Measurements from ENCODE around the gene ALDH5A1.

The ALDH5A1 gene

GRCh38 chr6:24460966-24461365 is 33.8 kb upstream of the ALDH5A1 start:
- no peak for ATAC-seq

DNA sequence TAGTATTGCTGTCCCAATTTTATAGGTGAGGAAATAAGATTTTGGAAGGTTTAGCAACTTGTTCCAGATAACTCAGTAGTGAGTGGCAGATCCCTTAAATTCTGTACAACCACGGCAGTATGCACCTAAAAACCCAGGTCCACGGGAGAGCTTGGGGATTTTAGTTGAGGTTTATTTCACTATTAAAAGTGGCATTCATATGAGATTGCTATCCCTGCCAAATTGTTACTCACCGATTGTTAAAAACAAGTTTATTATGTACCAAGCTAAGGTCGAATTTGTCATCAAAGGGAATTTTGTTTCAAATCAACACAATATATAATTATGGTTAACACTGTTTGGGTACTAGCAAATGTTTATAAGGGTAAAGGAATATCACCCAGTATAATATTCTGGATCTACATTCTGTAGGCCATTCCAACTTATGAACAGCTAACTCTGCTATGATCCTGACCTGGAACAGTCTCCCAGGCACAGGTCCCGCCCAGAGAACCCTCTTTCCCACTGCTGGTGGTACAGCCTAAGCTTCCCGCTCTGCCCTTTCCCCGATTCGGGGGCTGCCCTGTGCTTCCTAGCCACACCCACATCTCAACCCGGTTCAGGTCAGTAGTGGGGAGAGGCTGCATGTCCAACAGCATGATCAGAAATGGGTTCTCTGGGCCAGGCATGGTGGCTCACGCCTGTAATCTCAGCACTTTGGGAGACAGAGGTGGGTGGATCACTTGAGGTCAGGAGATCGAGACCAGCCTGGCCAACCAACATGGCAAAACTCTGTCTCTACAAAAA is 30.3 kb upstream of the ALDH5A1 start:
- ATAC-seq, result no peak
- TF ChIP-seq ZNF70 (CRISPR knock-in tag; IDR thresholded peaks at IDR 0.05), result no peak
- TF ChIP-seq ZC3H10 (CRISPR knock-in tag; IDR thresholded peaks at IDR 0.05), result no peak
- TF ChIP-seq CSDC2 (CRISPR knock-in tag; IDR thresholded peaks at IDR 0.05), result no peak
- TF ChIP-seq, protein P1, sequence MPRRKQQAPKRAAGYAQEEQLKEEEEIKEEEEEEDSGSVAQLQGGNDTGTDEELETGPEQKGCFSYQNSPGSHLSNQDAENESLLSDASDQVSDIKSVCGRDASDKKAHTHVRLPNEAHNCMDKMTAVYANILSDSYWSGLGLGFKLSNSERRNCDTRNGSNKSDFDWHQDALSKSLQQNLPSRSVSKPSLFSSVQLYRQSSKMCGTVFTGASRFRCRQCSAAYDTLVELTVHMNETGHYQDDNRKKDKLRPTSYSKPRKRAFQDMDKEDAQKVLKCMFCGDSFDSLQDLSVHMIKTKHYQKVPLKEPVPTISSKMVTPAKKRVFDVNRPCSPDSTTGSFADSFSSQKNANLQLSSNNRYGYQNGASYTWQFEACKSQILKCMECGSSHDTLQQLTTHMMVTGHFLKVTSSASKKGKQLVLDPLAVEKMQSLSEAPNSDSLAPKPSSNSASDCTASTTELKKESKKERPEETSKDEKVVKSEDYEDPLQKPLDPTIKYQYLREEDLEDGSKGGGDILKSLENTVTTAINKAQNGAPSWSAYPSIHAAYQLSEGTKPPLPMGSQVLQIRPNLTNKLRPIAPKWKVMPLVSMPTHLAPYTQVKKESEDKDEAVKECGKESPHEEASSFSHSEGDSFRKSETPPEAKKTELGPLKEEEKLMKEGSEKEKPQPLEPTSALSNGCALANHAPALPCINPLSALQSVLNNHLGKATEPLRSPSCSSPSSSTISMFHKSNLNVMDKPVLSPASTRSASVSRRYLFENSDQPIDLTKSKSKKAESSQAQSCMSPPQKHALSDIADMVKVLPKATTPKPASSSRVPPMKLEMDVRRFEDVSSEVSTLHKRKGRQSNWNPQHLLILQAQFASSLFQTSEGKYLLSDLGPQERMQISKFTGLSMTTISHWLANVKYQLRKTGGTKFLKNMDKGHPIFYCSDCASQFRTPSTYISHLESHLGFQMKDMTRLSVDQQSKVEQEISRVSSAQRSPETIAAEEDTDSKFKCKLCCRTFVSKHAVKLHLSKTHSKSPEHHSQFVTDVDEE (CRISPR knock-in tag; IDR thresholded peaks at IDR 0.05), result no peak
- TF ChIP-seq OSR1 (CRISPR knock-in tag; IDR thresholded peaks at IDR 0.05), result no peak
- no peak for TF ChIP-seq PPARA (CRISPR knock-in tag; IDR thresholded peaks at IDR 0.05; ENCODE audit: borderline replicate concordance)

More at GRCh38 chr6:24460966-24461365, 33.8 kb upstream of the ALDH5A1 start:
- TF ChIP-seq ISL1 (CRISPR knock-in tag; IDR thresholded peaks at IDR 0.05) (no peak), TOX (CRISPR knock-in tag; IDR thresholded peaks at IDR 0.05; ENCODE audit: borderline replicate concordance) (no peak), BACH2 (CRISPR knock-in tag; IDR thresholded peaks at IDR 0.05; ENCODE audit: borderline replicate concordance) (no peak), PATZ1 (CRISPR knock-in tag; IDR thresholded peaks at IDR 0.05; ENCODE audit: borderline replicate concordance) (no peak), PPARA (CRISPR knock-in tag; IDR thresholded peaks at IDR 0.05; ENCODE audit: borderline replicate concordance) (no peak), CSRNP3 (CRISPR knock-in tag; IDR thresholded peaks at IDR 0.05) (no peak), ZC3H10 (CRISPR knock-in tag; IDR thresholded peaks at IDR 0.05) (no peak), ZNF565 (CRISPR knock-in tag; conservative IDR thresholded peaks at IDR 0.05; ENCODE audit: low read depth) (no peak), TCF4 (CRISPR knock-in tag; IDR thresholded peaks at IDR 0.05; ENCODE audit: borderline replicate concordance) (no peak), ZNF8 (CRISPR knock-in tag; IDR thresholded peaks at IDR 0.05) (no peak), ZFP3 (CRISPR knock-in tag; IDR thresholded peaks at IDR 0.05) (no peak)
- TF ChIP-seq, protein P2, sequence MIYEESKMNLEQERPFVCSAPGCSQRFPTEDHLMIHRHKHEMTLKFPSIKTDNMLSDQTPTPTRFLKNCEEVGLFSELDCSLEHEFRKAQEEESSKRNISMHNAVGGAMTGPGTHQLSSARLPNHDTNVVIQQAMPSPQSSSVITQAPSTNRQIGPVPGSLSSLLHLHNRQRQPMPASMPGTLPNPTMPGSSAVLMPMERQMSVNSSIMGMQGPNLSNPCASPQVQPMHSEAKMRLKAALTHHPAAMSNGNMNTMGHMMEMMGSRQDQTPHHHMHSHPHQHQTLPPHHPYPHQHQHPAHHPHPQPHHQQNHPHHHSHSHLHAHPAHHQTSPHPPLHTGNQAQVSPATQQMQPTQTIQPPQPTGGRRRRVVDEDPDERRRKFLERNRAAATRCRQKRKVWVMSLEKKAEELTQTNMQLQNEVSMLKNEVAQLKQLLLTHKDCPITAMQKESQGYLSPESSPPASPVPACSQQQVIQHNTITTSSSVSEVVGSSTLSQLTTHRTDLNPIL (CRISPR knock-in tag; IDR thresholded peaks at IDR 0.05; ENCODE audit: low read depth), result no peak

DNA sequence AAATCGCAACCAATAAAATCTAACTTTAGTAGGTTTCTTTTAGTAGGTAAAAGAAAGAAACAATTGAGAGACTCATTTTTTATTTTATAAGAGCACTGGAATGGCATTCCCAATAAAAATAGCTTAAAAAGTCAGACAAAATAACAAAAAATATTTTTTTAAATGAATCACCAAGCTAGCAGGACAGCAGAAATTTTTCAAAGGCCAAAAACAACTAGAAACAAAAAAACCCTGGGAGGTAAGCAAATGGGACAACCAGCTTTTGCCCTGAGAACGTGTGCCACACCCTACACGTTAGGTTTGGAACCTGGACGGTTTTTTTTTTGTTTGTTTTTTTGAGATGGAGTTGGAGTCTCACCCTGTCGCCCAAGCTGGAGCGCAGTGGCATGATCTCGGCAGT is 25.0 kb upstream of the ALDH5A1 start:
- TF ChIP-seq ARNTL (CRISPR knock-in tag; IDR thresholded peaks at IDR 0.05; ENCODE audit: borderline replicate concordance, low read depth) (no peak), ESRRG (CRISPR knock-in tag; IDR thresholded peaks at IDR 0.05) (no peak), ZNF565 (CRISPR knock-in tag; conservative IDR thresholded peaks at IDR 0.05; ENCODE audit: low read depth) (no peak), ZC3H10 (CRISPR knock-in tag; IDR thresholded peaks at IDR 0.05) (no peak), ZNF8 (CRISPR knock-in tag; IDR thresholded peaks at IDR 0.05) (no peak), ISL1 (CRISPR knock-in tag; IDR thresholded peaks at IDR 0.05) (no peak), TOX (CRISPR knock-in tag; IDR thresholded peaks at IDR 0.05; ENCODE audit: borderline replicate concordance) (no peak), OSR1 (CRISPR knock-in tag; IDR thresholded peaks at IDR 0.05) (no peak), ZFP30 (CRISPR knock-in tag; IDR thresholded peaks at IDR 0.05) (no peak)
- TF ChIP-seq, protein P1 (CRISPR knock-in tag; IDR thresholded peaks at IDR 0.05), result no peak
- ATAC-seq, result no peak

Measured in SK-N-SH treated with all-trans-retinoic acid at 6 μM for 48 hours (cell line).